Esophagus (tissue), 2 donors: Measurements from ENCODE around the gene C9orf78. TPM values are rescaled to one million over a fixed set of nuclear protein-coding genes. Genes with fewer than 3 reads are reported as not detected.

Experiments
- H3K27ac ChIP-seq, 2 donors: one replicate each; pipeline ENCODE4 v1.5.1; 2013; ENCODE audit warnings: low read depth in 2 of 2, mild to moderate bottlenecking in 2 of 2, inconsistent platforms in 1 of 2, low read length in 1 of 2, moderate library complexity in 1 of 2
- H3K27me3 ChIP-seq, 2 donors: one replicate each; pipeline ENCODE4 v1.6.1; 2013; ENCODE audit warnings: low read length in 2 of 2, control low read depth in 1 of 2, mild to moderate bottlenecking in 1 of 2; ENCODE audit not compliant: insufficient read depth in 2 of 2, control insufficient read depth in 1 of 2
- H3K36me3 ChIP-seq, 2 donors: one replicate each; pipeline ENCODE4 v1.6.1; 2013; ENCODE audit warnings: low read length in 1 of 2; ENCODE audit not compliant: control insufficient read depth in 2 of 2, insufficient read depth in 2 of 2
- H3K4me1 ChIP-seq, 2 donors: one replicate each; pipeline ENCODE4 v1.6.1; 2013; ENCODE audit warnings: low read length in 1 of 2; ENCODE audit not compliant: control insufficient read depth in 2 of 2, insufficient read depth in 2 of 2
- H3K4me3 ChIP-seq, 2 donors: one replicate each; pipeline ENCODE4 v1.5.1; 2013; ENCODE audit warnings: low read length in 2 of 2, mild to moderate bottlenecking in 2 of 2, low read depth in 1 of 2, moderate library complexity in 1 of 2
- H3K9me3 ChIP-seq, 2 donors: one replicate each; pipeline ENCODE4 v1.6.1; 2013; ENCODE audit warnings: mild to moderate bottlenecking in 2 of 2, low read depth in 1 of 2, low read length in 1 of 2, moderate library complexity in 1 of 2; ENCODE audit not compliant: control insufficient read depth in 2 of 2, insufficient read depth in 1 of 2
- WGBS, 2 donors: extraction: QIAGEN DNeasy Blood & Tissue Kit; methylation state at CpG; one replicate each; pipeline ENCODE4 v1.1.7; 2013; 5-methylcytosine and 5-hydroxymethylcytosine counted together
- polyA plus RNA-seq, 2 donors: library from polyadenylated mRNA; stranded (reverse); fragments of 200-250 nt; gene quantifications; one replicate each; pipeline ENCODE4 v1.2.3, GENCODE V29; 2013
- donor health status: healthy with polysubstance abuse.
- donor health status: Bipolar disorder and iron deficiency.

The C9orf78 gene
- polyA plus RNA-seq, 2 donors, result 21.9 to 39.5 TPM

DNA sequence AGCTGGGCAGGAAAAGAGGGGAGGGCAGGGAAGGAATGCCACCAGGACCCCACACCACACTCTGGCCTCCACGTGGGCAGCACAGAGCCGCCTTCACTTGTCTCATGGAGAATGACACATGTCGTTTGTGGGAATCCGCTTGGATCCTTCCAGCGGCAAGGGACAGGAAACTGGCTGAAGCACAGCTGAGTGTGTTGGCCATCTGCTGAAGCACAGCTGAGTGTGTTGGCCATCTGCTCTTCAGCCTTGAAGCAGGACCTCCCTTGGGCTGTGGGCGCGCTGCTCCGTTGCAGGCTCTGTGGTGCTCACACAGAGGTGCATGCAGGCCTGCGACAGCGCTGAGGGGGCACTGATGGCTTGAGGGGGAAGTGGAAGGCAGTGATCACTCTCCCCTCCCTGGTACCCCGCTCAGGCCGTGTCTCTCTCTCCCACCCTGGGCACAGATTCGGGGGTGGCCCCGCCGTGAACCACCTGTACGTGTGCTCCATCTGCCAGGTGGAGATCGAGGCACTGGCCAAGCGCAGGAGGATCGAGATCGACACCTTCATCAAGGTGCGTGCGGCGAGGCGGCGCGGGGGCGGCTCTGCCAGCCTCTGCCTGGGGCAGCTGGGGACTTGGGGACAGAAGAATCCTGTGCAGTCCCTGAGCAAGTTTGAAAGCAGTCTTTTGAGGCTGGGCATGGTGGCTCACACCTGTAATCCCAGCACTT lies 40.8 kb upstream of the C9orf78 start:
- WGBS, 2 donors, result 91 to 95% methylated on average over 23 to 27 of the region's 27 CpGs
- H3K4me1 ChIP-seq, result no peaks in the 10 kb centered on the region

DNA sequence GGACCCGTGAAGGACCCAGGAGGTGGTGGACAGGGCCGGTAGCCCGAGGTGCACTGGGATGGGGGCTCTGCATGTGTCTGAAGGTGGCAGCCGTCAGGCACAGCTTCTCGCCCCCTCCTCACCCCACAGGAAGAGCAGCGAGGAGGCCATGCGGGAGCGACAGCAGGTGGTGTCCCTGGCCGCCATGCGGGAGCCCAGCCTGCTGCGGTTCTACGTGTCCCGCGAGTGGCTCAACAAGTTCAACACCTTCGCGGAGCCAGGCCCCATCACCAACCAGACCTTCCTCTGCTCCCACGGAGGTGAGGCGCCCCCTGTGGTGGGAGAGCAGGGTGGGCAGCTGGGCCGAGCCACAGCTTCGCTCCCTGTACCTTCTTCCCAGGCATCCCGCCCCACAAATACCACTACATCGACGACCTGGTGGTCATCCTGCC lies 40.1 kb upstream of the C9orf78 start:
- 86 to 93% methylated on average over 23 of the region's 23 CpGs for WGBS, 2 donors
- no peaks in the 10 kb centered on the region for H3K4me1 ChIP-seq
- H3K27me3 ChIP-seq, result no peaks in the 10 kb centered on the region
- peaks cover 13 to 38% of the 10 kb centered on the region in 2 donors for H3K36me3 ChIP-seq
- no peak overlapping the region for H3K4me3 ChIP-seq
- no peak overlapping the region for H3K27ac ChIP-seq
- no peaks in the 10 kb centered on the region for H3K9me3 ChIP-seq

More for the DNA sequence above, 40.8 kb upstream of the C9orf78 start:
- Histone ChIP-seq H3K9me3 (no peaks in the 10 kb centered on the region), H3K4me3 (no peak overlapping the region), H3K27ac (no peak overlapping the region), H3K36me3 (peaks cover 18 to 44% of the 10 kb centered on the region in 2 donors), H3K27me3 (no peaks in the 10 kb centered on the region)

DNA sequence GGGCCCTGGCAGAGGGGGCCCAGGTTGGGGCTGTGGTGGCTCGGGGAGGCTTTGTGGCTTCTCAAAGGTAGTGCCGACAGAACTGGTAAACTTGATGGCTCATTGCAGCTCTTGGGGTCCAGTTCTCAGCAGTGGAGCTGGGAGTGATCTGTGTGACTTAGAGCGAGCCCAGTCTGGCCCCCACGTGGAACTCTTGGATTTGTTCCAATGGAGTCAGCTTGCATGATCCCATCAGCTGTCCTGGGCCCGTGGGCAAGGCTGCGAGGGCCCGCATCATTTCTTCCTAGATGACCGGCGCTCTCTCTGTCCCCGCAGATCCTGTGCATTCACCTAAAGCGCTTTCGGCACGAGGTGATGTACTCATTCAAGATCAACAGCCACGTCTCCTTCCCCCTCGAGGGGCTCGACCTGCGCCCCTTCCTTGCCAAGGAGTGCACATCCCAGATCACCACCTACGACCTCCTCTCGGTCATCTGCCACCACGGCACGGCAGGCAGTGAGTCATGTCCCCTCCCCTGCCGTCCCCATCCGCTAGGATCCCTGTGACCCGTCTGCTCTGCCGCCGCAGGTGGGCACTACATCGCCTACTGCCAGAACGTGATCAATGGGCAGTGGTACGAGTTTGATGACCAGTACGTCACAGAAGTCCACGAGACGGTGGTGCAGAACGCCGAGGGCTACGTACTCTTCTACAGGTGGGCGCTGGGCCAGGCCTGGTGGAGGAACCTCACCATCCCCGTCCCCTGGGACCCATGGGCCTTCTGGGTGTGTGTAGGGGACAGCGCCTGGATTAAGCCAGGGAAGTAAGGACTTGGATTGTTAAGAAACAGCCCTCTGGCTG lies 39.4 kb upstream of the C9orf78 start:
- Histone ChIP-seq H3K27me3 (no peaks in the 10 kb centered on the region), H3K27ac (no peak overlapping the region), H3K36me3 (peaks cover 9 to 33% of the 10 kb centered on the region in 2 donors), H3K4me1 (no peaks in the 10 kb centered on the region), H3K9me3 (no peaks in the 10 kb centered on the region), H3K4me3 (no peak overlapping the region)
- 90 to 92% methylated on average over 38 of the region's 38 CpGs for WGBS, 2 donors

DNA sequence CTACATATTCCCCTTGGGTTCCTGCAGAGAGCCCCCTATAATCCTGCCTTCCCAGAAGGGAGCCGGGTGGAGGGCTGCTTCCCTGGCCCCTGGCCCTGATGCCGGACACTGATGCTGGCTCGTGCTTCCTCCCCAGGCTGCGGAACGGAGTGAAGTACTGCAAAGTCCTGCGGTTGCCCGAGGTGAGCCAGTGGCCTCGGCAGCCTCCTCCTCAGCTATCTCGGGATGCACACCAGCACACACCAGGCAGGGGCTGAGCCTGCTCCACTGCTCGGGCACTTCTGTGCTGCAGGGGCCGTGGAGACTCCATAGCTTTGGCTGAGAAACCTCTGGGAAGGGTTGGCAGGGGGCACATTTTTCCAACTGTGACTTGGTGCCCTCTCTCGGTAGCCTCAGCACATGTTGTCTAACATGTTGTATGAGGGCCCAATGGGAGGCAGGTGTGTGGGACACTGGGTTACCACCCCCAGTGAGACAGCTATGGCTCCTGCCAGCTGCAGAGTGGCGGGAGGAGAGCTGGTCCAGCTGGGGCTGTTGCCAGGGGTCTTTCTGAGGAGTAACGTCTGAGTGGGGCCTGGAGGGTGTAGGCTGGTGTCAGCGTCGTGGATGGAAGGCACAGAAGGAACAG lies 38.6 kb upstream of the C9orf78 start:
- H3K27ac ChIP-seq, result no peak overlapping the region
- peaks cover 6 to 31% of the 10 kb centered on the region in 2 donors for H3K36me3 ChIP-seq
- no peak overlapping the region for H3K4me3 ChIP-seq
- H3K9me3 ChIP-seq, result no peaks in the 10 kb centered on the region
- WGBS, 2 donors, result 82% methylated on average over 16 of the region's 16 CpGs
- H3K27me3 ChIP-seq, result no peaks in the 10 kb centered on the region
- peaks cover 0 to under 1% of the 10 kb centered on the region in 2 donors for H3K4me1 ChIP-seq

DNA sequence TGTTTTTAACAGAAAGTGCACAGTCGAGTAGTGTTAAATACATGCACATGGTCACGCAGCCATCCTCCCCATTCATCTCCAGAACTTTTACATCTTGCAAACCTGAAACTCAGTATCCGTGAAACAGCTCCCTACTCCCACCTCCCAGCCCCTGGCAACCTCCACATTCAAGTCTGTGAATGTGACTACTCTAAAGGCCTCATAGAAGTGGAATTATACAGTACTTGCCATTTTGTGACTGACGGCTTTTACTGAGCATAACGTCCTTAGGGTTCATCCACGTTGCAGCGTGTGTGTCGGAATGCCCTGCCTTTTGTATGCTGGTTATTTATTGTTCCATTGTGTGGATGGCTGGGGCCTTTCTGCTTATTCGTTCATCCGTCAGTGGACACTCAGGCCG lies 36.0 kb upstream of the C9orf78 start:
- H3K36me3 ChIP-seq, result peaks cover 6 to 38% of the 10 kb centered on the region in 2 donors

DNA sequence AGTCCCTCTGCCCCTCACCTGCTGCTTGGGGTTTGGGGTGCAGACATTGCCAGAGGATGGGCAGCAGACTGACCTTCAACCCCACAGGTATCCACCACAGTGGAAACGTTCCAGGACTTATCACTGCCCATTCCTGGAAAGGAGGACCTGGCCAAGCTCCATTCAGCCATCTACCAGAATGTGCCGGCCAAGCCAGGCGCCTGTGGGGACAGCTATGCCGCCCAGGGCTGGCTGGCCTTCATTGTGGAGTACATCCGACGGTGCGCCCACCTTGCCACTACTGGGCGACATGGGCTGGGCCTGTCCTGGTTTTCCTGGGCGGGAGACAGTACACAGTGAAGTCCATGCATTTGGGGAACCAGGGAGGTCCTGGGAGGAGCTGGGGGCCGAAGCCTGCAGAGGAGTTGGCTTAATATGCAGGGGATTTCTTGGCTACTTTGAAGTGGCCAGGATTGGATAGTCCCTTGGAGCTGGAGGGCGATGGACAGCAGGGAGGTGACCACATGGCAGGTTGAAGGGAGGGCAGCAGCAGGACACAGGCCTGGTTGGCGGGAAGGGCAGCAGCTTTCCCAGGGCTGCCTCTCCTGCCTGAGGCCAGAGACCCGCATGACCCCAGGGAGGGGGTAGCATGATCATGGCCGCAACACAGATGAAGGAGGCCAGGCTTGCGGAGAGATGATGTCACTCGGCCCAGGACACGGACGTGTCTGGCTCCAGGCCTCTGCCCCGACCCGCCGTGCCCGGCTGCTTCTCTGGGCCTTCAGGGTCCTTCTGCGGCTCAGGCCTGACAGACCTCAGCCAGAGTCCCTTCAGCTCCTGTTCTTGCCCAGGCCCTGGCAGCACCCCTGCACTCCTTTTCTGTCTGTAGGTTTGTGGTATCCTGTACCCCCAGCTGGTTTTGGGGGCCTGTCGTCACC lies 34.8 kb upstream of the C9orf78 start:
- Histone ChIP-seq H3K9me3 (no peaks in the 10 kb centered on the region), H3K27me3 (no peaks in the 10 kb centered on the region), H3K4me1 (peaks cover 0 to 2% of the 10 kb centered on the region in 2 donors), H3K27ac (peak overlapping the region in 1 of 2 donors; percentile 60), H3K36me3 (peaks cover 12 to 33% of the 10 kb centered on the region in 2 donors), H3K4me3 (no peak overlapping the region)
- WGBS, 2 donors, result 91 to 93% methylated on average over 24 of the region's 24 CpGs

More for the DNA sequence above, 36.0 kb upstream of the C9orf78 start:
- H3K4me1 ChIP-seq, result peaks cover 0 to 2% of the 10 kb centered on the region in 2 donors
- 91 to 96% methylated on average over 11 of the region's 11 CpGs for WGBS, 2 donors
- no peaks in the 10 kb centered on the region for H3K27me3 ChIP-seq
- no peak overlapping the region for H3K4me3 ChIP-seq
- no peak overlapping the region for H3K27ac ChIP-seq
- no peaks in the 10 kb centered on the region for H3K9me3 ChIP-seq

DNA sequence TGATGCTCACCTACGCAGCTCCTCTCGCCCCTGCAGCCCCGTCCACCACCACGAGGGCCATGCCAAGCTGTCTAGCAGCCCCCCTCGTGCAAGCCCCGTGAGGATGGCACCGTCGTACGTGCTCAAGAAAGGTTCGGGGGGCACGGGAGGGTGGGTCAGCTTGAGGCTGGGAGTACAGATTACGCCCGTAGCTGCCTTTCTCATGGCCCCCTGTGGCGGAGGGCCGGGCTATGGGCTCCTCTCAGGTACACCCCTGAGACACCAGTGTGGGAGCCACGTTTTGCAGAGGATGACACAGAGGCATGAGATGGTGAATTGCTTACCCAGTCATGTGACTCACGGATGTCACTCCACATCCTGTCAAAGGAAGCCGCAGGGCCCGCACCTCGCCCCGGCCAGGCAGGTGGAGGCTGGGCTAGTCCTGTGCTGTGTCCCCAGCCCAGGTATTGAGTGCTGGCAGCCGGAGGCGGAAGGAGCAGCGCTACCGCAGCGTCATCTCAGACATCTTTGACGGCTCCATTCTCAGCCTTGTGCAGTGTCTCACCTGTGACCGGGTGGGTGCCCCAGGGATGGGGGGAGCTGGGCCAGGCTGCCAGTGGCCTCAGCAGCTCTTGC lies 33.9 kb upstream of the C9orf78 start:
- 80 to 84% methylated on average over 28 of the region's 28 CpGs for WGBS, 2 donors
- H3K27ac ChIP-seq, result peak overlapping the region; percentile 18 to 73
- peaks cover 8 to 28% of the 10 kb centered on the region in 2 donors for H3K36me3 ChIP-seq
- H3K4me3 ChIP-seq, result no peak overlapping the region
- H3K4me1 ChIP-seq, result peaks cover 0 to 2% of the 10 kb centered on the region in 2 donors
- no peaks in the 10 kb centered on the region for H3K27me3 ChIP-seq
- no peaks in the 10 kb centered on the region for H3K9me3 ChIP-seq

DNA sequence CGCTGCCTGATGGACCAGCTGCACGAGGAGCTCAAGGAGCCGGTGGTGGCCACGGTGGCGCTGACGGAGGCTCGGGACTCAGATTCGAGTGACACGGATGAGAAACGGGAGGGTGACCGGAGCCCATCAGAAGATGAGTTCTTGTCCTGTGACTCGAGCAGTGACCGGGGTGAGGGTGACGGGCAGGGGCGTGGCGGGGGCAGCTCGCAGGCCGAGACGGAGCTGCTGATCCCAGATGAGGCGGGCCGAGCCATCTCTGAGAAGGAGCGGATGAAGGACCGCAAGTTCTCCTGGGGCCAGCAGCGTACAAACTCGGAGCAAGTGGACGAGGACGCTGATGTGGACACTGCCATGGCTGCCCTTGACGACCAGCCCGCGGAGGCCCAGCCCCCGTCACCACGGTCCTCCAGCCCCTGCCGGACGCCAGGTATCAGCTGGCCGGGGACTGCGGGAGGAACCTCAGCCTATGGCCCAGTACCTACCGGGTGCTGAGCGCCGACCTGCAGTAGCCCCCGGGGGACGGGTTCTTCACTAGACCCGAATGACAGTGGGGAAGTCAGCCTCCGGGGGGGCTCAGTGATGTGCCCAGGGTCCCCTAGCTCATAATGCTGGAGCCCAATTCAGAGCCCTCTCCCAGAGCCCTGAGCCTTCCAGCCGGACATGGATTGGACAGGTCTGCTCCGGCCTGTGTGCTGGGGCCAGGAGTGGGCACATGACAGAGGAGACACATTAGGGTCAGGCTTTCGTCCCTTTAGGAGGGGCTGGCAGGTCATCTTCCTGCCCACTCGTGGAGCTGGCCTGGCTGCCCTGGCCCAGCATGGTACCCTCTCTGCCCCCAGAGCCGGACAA lies 33.2 kb upstream of the C9orf78 start:
- peaks cover 0 to 2% of the 10 kb centered on the region in 2 donors for H3K4me1 ChIP-seq
- 87 to 88% methylated on average over 48 of the region's 48 CpGs for WGBS, 2 donors
- no peaks in the 10 kb centered on the region for H3K9me3 ChIP-seq
- H3K27me3 ChIP-seq, result no peaks in the 10 kb centered on the region
- H3K36me3 ChIP-seq, result peaks cover 5 to 24% of the 10 kb centered on the region in 2 donors
- peak overlapping the region; percentile 18 to 73 for H3K27ac ChIP-seq
- no peak overlapping the region for H3K4me3 ChIP-seq
